K562 (cell line): ENCODE data around the gene ATP2B1. TPM values are rescaled to one million over a fixed set of nuclear protein-coding genes. Genes with fewer than 3 reads are reported as not detected.

Experiments used
- ATF3 ChIP-seq, 2 experiments: fragments of 450-650 bp in 1 of 2; sonication (generic) in 1 of 2; formaldehyde crosslinking in 1 of 2; IDR thresholded peaks in 1 of 2; conservative IDR thresholded peaks in 1 of 2; 2 replicates each; pipeline versions ENCODE4 v1.6.1 to v1.8.1; 2016 to 2023; ENCODE audit warnings: mild to moderate bottlenecking in 2 of 2, moderate library complexity in 2 of 2, inconsistent platforms in 1 of 2, missing genetic modification reagents in 1 of 2
- BHLHE40 ChIP-seq: IDR thresholded peaks from 2 replicates; pipeline ENCODE4 v1.6.1; 2011; ENCODE audit warnings: low read length, improper control_type of control experiment
- CBFA2T3 ChIP-seq: fragments of 450-650 bp; IDR thresholded peaks from 2 replicates; pipeline ENCODE4 v1.6.1; 2017
- ILK ChIP-seq: fragments of 450-650 bp; IDR thresholded peaks from 2 replicates; pipeline ENCODE4 v1.6.1; 2016; ENCODE audit warnings: missing genetic modification characterization, low read depth, mild to moderate bottlenecking, missing compliant biosample characterization, moderate library complexity, borderline replicate concordance
- POLR2AphosphoS2 ChIP-seq: IDR thresholded peaks from 2 replicates; pipeline ENCODE4 v1.6.1; 2012; ENCODE audit warnings: low read length, improper control_type of control experiment
- SLC30A9 ChIP-seq: fragments of 250-450 bp; sonication (Bioruptor Pico); IDR thresholded peaks from 2 replicates; pipeline ENCODE4 v1.8.0; 2022; ENCODE audit warnings: mild to moderate bottlenecking, moderate library complexity
- SMAD3 ChIP-seq: fragments of 450-650 bp; formaldehyde crosslinking; conservative IDR thresholded peaks from 2 replicates; pipeline ENCODE4 v1.4.0; 2020; ENCODE audit warnings: mild to moderate bottlenecking
- SMARCE1 ChIP-seq: fragments of 450-650 bp; IDR thresholded peaks from 2 replicates; pipeline ENCODE4 v1.7.1; 2016; ENCODE audit warnings: mild to moderate bottlenecking
- SRF ChIP-seq, 2 experiments: fragments of 250-450, 450-650 bp in 1 of 2; sonication (Bioruptor Pico) in 1 of 2; sonication (generic) in 1 of 2; formaldehyde crosslinking; IDR thresholded peaks; 2 replicates each; pipeline versions ENCODE4 v1.5.0 to v1.5.1; 2020 to 2022; ENCODE audit warnings: mild to moderate bottlenecking in 1 of 2, missing genetic modification reagents in 1 of 2
- SUPT5H ChIP-seq: fragments of 450-650 bp; IDR thresholded peaks from 2 replicates; pipeline ENCODE4 v1.6.1; 2016
- ZBTB17 ChIP-seq: fragments of 450-650 bp; formaldehyde crosslinking; IDR thresholded peaks from 2 replicates; pipeline ENCODE4 v1.4.0; 2020; ENCODE audit warnings: mild to moderate bottlenecking
- ZFP1 ChIP-seq: fragments of 450-650 bp; formaldehyde crosslinking; IDR thresholded peaks from 2 replicates; pipeline ENCODE4 v1.4.0; 2020; ENCODE audit warnings: mild to moderate bottlenecking, mixed read lengths
- ZNF445 ChIP-seq: fragments of 250-450 bp; sonication (Bioruptor Pico); IDR thresholded peaks from 2 replicates; pipeline ENCODE4 v1.4.0; 2020; ENCODE audit warnings: low read depth, mild to moderate bottlenecking, moderate library complexity
- polyA plus RNA-seq, 8 experiments: library from polyadenylated mRNA; depleted of rRNA in 4 of 8; stranded (reverse) in 5 of 8; unstranded in 3 of 8; fragments of >200 nt; fragmentation: Nextera tagmentation in 2 of 8; fragmentation: Illumina TruSeq in 1 of 8; extraction: Ambion mirVana in 2 of 8; extraction: Trizol in 1 of 8; gene quantifications; 2 replicates each; pipeline versions ENCODE4 v1.2.1 to v1.2.3, GENCODE V29; 2011 to 2014; ENCODE audit warnings: inconsistent platforms in 1 of 8, missing spikeins in 1 of 8
- total RNA-seq, 7 experiments: library from RNA; depleted of rRNA in 6 of 7; stranded (reverse); fragments of >200 nt in 6 of 7; fragmentation: Illumina TruSeq in 2 of 7; extraction: Trizol in 2 of 7; gene quantifications; 2 replicates each; pipeline versions ENCODE4 v1.2.1 to v1.2.3, GENCODE V29; 2011 to 2021; ENCODE audit warnings: low replicate concordance in 1 of 7
- TF ChIP-seq, protein P1 (sequence below): fragments of 250-450 bp; sonication (Bioruptor Pico); IDR thresholded peaks from 2 replicates; pipeline ENCODE4 v1.8.0; 2021; ENCODE audit warnings: mild to moderate bottlenecking, moderate library complexity
- TF ChIP-seq, protein P2 (sequence below), 2 experiments: fragments of 450-650 bp; formaldehyde crosslinking in 1 of 2; IDR thresholded peaks; 2 replicates each; pipeline versions ENCODE4 v1.4.0 to v1.6.1; 2014 to 2020; ENCODE audit warnings: mild to moderate bottlenecking in 2 of 2, borderline replicate concordance in 1 of 2, low read depth in 1 of 2
- TF ChIP-seq, protein P3 (sequence below): fragments of 250-450 bp; sonication (Bioruptor Pico); IDR thresholded peaks from 2 replicates; pipeline ENCODE4 v1.8.0; 2021; ENCODE audit warnings: moderate library complexity, mild to moderate bottlenecking, inconsistent platforms
- TF ChIP-seq, protein P4 (sequence below): fragments of 200-800 bp; sonication (Bioruptor generic); IDR thresholded peaks from 2 replicates; pipeline ENCODE4 v1.6.1; 2017; ENCODE audit warnings: missing genetic modification characterization, missing compliant biosample characterization

The ATP2B1 gene
- total and polyA plus RNA-seq, 9 of the 15 experiments (the other 6 are each of a cell fraction or from before 2014, with no cell fraction given), result 8.6 to 39.0 (median 27.8) TPM

DNA sequence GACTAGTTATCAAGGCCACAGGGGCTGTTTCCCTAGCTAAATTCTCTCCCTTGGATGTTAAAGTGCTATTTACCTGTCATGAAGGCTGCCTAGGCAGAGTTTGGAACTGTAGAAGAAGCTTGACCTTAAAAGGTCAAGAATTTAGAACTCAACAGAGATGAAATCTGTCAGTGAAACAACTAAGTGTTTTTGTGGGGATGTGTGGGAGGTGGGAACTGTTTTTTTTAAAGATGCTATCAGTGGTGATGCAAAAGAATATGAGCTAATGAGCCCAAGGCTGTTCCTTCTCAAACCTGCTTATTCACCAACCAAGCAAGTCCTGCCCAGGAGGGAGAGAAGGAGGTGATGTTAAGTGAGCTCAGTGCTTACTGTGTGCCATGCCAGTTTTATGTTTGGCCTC lies 142.0 kb downstream of the ATP2B1 start (continued):
- TF ChIP-seq, protein P1, sequence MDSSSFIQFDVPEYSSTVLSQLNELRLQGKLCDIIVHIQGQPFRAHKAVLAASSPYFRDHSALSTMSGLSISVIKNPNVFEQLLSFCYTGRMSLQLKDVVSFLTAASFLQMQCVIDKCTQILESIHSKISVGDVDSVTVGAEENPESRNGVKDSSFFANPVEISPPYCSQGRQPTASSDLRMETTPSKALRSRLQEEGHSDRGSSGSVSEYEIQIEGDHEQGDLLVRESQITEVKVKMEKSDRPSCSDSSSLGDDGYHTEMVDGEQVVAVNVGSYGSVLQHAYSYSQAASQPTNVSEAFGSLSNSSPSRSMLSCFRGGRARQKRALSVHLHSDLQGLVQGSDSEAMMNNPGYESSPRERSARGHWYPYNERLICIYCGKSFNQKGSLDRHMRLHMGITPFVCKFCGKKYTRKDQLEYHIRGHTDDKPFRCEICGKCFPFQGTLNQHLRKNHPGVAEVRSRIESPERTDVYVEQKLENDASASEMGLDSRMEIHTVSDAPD (CRISPR knock-in tag), result no peak
- TF ChIP-seq ZFP1, result no peak
- TF ChIP-seq CBFA2T3, result 0 out of 2 replicates have a peak, but pooled peaks have one; percentile 15
- no peak for TF ChIP-seq BHLHE40
- TF ChIP-seq POLR2AphosphoS2, result no peak
- TF ChIP-seq SRF (CRISPR knock-in tag; IDR thresholded peaks at IDR 0.05), result peak in 1 of 2 experiments; percentile 81; a peak in 2 of 4 replicates
- TF ChIP-seq ATF3 (IDR thresholded peaks at IDR 0.05), result peak; percentile 89
- TF ChIP-seq ATF3 (CRISPR knock-in tag; conservative IDR thresholded peaks at IDR 0.05), result no peak
- no peak for TF ChIP-seq ZBTB17
- TF ChIP-seq, protein P2, sequence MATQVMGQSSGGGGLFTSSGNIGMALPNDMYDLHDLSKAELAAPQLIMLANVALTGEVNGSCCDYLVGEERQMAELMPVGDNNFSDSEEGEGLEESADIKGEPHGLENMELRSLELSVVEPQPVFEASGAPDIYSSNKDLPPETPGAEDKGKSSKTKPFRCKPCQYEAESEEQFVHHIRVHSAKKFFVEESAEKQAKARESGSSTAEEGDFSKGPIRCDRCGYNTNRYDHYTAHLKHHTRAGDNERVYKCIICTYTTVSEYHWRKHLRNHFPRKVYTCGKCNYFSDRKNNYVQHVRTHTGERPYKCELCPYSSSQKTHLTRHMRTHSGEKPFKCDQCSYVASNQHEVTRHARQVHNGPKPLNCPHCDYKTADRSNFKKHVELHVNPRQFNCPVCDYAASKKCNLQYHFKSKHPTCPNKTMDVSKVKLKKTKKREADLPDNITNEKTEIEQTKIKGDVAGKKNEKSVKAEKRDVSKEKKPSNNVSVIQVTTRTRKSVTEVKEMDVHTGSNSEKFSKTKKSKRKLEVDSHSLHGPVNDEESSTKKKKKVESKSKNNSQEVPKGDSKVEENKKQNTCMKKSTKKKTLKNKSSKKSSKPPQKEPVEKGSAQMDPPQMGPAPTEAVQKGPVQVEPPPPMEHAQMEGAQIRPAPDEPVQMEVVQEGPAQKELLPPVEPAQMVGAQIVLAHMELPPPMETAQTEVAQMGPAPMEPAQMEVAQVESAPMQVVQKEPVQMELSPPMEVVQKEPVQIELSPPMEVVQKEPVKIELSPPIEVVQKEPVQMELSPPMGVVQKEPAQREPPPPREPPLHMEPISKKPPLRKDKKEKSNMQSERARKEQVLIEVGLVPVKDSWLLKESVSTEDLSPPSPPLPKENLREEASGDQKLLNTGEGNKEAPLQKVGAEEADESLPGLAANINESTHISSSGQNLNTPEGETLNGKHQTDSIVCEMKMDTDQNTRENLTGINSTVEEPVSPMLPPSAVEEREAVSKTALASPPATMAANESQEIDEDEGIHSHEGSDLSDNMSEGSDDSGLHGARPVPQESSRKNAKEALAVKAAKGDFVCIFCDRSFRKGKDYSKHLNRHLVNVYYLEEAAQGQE (IDR thresholded peaks at IDR 0.05; ENCODE audit: borderline replicate concordance), result no peak
- TF ChIP-seq, protein P2 (CRISPR knock-in tag; IDR thresholded peaks at IDR 0.05; ENCODE audit: low read depth), result no peak
- no peak for TF ChIP-seq SLC30A9 (CRISPR knock-in tag)
- peak; percentile 88; the same call in 1 of the 2 replicates for TF ChIP-seq SMARCE1
- TF ChIP-seq, protein P3, sequence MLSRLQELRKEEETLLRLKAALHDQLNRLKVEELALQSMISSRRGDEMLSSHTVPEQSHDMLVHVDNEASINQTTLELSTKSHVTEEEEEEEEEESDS (CRISPR knock-in tag), result no peak
- no peak for TF ChIP-seq SUPT5H
- no peak for TF ChIP-seq ILK (tag)
- TF ChIP-seq, protein P4, sequence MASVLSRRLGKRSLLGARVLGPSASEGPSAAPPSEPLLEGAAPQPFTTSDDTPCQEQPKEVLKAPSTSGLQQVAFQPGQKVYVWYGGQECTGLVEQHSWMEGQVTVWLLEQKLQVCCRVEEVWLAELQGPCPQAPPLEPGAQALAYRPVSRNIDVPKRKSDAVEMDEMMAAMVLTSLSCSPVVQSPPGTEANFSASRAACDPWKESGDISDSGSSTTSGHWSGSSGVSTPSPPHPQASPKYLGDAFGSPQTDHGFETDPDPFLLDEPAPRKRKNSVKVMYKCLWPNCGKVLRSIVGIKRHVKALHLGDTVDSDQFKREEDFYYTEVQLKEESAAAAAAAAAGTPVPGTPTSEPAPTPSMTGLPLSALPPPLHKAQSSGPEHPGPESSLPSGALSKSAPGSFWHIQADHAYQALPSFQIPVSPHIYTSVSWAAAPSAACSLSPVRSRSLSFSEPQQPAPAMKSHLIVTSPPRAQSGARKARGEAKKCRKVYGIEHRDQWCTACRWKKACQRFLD (CRISPR knock-in tag), result no peak
- TF ChIP-seq ZNF445 (CRISPR knock-in tag), result no peak
- no peak for TF ChIP-seq SMAD3
